Measurements from ENCODE around the gene DRC1.

DRC1 gene

DNA sequence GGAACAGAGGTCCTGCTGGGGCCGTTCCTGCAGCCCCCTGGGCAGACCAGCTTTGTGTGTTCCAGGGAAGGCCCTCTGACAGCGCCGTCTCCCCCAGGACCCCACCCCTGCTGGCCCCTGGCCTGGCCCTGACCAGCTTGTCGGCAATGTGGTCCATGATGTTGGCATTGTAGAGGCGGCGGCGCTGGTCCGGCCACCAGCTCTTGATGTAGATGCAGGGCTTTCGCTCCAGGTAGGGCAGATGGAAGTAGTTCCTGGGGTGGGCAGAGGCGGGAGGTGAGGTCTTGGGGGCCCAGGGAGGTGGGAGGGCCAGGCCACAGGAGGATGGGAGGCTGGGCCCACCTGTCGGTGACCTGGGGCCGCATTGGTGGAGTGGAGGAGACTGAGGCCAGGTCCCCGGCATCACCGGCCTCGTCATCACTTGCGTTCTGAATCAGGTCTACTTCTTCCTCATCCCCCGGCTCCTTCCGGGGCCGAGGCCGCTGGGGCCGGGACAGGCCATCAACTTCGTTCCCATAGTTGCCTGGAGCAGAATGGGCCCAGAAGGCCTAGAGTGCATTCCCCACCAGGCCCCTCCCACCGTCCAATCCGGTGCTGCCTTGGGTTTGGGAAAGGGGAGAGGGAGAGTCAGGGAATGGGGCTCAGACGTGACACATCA lies 77.5 kb downstream of the DRC1 start:
- no peak for DNase-seq

DNA sequence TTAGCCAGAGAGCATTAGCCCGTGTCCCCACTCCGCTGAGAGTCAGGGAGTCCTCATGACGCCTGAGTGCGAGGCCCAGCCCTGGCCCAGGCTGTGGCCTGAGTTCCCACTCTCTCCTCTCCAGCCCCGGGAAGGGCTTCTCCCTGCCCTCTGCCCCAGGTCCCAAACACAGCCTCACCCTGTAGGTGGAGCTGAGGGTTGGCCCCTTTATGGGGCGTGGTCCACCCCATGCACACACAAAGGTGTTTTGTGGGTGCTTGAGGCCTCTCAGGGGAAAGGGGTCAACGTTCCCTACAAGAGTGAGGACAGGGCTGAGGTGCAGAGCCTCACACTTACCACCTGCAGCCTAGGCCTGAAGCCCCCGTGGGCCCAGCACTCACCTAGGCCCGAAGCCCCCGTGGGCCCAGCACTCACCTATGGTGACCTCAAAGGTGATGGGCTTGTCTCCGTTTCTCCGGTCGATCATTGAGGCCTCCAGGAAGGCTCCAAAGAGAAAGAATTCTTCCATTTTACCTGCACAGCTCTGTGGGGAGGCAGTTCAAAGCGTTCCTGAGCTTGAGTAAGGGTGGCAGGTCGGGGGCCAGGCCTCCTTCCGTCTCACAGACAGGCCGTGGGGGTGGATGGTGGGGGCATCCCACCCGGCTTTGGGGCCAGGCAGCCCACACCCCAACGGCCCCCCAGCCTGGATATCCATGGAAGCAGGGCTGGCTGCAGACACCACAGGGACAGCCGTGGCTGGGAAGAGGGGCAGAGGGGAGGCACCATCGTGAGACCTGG lies 78.3 kb downstream of the DRC1 start:
- DNase-seq, result no peak

DNA sequence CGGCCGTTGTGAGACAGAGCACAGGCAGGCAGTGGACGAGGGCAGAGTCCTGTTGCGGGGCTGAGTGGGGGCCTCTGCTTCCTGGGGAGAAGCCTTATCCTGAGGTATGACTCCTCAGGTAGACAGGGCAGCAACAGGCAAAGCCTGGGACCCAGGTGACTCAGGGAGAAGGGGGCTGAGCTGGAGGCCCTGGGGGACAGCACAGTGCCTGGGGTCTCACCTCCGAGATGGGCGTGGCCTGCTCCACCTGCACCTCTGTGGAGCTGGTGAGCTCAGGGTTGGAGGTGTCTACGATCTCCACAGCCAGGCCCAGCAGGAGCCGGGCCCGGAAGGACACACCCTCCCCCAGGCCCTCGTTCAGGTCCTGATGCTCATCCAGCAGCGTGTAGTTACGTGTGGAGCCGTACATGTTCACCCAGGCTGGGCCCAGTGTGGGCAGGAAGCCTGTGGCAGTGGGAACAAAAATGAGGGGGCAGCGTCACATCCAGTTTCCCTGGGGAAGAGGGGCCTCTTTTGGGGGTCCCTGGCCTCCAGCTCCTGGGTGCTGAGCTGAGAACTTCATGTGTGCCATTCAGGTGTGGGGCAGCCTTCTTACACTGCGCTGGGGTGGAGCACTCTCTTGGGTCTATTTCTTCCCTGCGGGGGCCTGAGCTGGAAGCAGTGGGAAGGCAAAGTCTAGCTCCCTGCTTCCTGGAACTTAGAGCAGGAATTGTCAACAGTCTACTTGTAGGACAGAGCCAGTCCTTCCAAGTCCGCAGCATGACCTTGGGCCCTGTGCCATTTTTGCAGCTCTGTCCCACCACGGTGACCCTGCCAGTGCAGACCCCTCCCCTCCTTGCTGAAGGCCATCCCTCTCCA lies 79.1 kb downstream of the DRC1 start:
- no peak for DNase-seq

DNA sequence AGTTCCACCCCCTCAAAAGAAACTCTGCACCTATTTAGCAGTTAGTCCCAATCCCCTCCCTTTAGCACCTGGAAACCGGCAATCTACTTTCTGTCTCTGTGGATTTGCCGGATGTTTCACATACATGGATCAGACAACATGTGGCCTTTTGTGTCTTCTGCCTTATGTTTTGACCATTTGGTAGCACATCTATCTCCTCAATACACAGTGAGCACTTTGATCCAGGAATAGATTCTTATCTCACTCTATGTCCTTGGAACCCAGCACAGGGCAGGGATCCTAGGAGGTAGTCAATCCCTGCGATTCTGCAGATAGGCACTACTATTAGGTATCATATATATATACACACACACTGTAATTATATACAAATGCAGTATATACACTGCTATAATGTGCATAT lies 80.0 kb downstream of the DRC1 start:
- DNase-seq, result no peak

DNA sequence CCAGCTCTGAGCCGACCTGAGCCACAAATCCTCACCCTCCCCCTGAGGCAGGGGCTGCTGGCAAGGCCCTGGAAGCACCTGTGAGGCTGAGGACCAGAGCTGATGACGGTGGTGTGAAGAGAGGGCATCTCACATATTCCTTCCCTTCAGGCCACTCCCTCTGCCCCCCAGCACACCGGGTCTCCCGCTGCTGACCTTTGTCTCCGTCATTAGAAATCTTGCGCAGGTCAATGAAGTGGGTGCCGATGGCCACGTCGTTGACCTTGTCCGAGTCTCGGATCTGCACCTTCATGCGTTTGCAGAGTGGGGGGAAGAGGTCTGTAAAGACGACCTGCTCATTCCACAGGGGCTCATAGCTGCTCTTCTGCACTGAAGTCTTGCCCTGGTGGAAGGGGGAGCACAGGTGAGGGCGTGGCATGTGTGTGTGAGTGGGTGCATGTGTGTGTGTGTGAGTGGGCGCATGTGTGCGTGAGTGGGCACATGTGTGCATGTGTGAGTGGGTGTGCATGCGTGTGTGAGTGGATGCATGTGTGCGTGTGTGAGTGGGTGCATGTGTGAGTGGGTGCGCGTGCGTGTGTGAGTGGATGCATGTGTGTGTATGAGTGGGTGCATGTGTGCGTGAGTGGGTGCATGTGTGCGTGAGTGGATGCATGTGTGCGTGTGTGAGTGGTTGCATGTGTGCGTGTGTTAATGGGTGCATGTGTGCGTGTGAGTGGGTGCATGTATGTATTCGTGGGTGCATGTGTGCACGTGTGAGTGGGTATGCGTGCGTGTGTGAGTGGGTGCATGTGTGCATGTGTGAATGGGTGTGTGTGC lies 80.7 kb downstream of the DRC1 start:
- no peak for DNase-seq

DNA sequence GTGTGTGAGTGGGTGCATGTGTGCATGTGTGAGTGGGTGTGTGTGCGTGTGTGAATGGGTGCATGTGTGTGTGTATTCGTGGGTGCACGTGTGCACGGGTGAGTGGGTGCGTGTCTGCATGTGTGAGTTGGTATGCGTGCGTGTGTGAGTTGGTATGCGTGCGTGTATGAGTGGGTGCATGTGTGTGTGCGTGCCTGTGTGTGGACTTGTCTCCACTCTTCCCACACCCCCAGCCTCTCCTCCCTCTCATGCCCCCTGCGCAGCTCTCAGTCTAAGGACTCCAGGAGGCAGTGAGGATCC lies 81.3 kb downstream of the DRC1 start:
- no peak for DNase-seq

DNA sequence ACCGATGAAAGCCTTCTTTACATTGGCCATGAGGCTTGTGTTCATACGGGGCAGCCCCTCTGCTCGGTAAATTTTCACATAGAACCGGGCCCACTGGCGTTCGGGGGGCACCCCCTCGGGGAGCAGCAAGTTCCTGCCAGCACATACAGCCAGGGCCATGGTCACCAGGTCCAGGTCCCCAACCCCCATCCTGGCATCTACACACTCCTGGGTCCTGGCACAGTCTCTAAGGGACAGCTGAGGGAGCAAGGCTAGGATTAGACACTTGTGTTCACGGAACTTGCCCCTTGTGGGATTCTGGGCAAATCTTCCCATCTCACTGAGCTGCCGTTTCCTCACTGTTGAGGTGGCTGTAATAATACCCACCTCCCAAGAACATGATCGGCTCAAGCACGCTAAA lies 81.8 kb downstream of the DRC1 start:
- DNase-seq, result no peak

DNA sequence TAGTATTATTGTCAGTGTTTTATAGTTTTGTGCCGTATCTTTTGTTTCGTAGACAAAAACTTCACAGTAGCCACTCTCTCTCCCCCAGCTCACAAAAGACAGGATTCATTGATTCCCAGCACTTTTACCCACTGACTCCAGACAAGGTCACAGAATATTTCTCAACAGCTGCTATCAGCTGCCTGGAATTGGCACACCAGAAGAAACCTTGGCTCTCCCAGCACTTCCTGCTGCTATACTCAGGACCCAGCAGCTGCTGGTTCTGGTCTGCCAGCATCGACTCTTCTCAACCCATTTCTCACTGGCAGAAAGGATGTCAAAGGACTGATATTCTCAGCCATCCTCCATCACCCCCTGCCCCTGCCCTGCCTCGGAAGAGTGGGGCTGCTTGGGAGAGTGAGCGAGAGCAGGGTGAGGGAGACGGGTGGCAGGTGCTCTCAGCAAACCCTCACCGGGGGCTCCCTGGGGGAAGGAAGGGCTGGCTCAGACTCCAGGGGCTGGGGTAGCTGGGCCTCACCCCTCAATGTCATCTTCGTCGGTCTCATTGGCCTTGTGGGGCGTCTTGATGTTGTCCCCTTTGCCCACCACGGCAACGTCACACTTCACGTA lies 82.3 kb downstream of the DRC1 start:
- no peak for DNase-seq

DNA sequence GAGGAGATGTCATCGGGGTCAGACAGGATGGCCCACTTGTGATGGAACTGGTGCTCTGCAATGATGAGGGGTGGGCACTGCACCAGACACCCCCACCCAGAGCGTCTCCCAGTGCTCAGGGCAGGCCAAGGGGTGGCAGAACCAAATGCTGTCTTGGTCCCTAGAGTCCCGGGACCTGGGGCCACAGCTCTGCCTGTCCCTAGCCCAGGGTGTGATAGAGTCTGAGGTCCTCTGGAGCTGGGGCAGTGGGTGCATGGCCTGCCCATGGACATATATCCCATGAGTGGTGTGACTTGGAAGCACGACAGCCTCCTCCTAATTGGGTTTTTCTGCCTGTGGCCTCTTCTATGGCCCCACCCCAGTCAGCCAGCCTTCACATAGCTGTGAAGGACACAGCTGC lies 82.9 kb downstream of the DRC1 start:
- no peak for DNase-seq

DNA sequence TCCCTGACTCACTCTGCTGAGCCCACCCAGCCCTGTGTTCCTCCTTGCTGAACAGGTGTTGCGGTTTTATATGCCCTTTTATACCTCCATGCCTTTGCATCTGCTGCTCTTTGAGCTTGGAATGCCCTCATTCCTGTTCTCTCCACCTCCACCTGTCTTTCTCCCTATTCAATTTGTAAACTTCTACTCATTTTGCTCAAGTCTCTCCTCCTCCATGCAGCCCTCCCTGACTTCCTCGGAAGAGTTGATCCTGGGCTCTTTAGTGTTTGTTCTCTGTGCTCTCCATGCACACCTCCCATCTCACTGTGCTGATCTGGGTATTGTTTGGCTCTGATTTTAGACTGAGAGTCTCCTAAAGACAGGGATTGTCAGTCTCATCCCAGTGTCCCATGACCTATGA lies 83.4 kb downstream of the DRC1 start:
- DNase-seq, result no peak

DNA sequence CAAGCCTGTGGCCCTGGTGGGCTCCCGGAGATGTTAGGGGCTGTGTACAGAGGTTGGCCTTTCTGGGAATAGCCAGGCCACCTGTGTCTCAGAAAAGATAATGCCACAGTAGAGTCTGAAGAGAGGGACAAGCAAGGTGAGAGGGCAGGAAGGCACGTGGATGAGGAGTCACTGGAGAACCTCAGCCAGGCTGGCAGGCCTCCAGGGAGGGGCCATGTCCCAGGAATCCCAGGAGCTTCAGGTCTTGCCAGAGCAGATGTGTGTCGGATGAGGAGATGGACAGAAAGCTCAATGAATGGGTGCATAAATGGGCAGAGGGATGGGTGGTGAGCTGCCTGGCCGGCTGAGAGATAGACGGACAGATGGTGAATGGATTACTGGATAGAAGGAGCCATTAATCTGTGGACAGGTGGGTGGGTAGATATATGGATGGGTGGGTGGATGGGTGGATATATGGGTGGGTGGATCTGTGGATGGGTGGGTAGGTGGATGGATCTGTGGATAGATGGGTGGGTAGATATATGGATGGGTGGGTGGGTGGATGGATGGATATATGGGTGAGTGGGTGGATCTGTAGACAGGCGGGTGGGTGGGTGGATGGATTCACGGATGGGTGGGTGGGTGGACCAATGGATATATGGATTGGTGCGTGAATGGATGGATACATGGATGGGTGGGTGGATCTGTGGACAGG lies 84.2 kb downstream of the DRC1 start:
- DNase-seq, result no peak

DNA sequence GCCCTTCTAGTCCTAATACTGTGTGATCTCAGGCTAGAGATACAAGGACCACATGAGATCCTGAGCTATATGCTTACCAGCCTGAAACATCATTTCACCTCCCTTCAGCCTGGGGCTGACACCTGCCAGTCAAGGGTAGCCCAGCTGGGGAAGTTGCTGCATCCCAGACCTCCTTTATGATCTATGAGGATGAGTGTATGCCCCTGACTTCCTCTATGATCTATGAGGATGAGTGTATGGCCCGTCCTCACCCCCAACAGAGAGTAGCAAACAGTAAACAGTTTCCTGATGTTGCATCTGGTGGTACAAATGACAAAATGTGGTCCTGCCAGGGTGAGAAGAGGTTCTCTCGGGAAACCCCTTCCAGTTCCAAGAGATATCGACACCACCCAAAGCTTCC lies 85.1 kb downstream of the DRC1 start:
- DNase-seq, result no peak

DNA sequence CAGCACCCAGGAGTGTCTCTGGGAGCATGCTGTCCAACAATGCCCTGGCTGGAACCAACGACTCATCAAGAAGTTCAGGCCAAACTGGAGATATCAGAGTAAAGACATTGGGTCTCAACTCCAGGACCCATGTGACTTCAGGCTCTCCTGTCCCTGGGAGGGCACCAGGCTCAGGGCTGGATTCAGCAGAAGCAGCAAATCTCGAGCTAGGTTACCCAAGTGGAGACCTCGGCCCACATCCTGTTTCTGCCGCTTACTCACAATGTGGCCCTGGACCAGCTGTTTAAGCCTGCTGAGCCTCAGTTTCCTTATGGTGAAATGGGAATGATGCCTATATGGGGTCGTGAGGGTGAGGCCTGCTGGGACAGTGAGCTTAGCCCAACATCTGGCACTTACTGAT lies 85.5 kb downstream of the DRC1 start:
- no peak for DNase-seq

DNA sequence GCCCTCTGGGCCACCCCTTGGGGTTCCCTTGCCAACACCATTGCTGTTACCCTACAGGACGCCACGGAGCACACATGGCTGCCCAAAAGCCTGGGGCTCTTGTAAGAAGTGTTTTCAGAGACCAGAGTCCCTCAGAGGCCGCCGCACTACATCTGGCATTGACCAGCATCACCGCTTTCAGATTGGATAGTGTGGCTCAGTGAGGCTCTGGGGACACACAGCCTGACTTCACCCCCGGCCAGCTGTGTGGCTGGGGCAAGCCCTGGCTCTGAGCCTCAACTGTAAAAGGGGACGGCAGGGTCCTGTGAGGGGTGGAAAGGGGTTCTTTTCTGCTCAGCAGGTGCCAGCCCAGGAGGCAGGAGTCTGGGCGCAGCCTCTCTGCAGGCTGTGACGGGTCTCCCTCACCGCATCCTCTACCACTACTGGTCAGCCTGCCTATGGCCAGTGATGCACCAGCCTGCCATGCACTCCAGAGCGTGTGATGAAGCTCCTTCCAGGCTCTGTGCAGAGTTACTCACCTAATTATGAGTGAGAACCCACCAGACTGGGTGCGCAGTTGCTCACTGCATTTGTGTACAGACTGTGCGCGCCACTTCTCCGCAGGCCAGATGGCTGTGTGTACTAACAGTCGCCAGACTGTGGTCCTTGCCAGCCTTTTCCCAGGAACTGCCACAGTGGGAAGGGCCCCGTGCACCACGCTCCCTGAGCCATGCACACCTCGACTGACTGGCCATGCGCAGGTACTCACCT lies 86.9 kb downstream of the DRC1 start:
- DNase-seq, result no peak

DNA sequence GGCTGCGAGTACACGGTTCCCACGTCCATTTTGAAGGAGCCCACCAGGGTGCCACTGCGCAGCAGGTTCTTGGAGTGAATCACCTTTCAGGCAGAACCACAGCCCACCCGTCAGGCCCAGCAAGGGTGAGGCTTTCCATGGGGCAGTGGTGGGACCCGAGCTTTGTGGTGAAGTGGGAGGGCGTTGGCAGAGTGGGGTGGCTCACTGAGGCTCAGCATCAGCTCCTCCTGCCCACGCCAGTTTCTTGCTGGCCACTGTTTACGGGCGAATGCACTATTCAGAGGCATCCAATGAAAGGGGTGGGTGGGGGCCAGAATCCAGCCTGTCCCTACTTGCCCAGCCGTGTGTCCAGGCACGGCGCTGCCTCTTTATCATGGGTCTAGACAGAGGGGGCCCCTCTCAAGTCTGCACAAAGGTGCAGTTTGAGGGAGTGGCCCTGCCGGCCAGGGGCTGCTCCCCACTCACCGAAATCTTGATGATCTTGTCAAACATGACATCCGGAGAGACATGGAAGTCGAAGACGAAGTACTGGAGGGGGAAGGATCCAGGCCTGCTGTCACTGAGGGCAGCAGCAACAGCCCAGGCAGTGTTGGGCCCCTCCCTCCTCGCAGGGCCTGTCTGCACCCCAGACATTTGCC lies 87.6 kb downstream of the DRC1 start:
- DNase-seq, result no peak

DNA sequence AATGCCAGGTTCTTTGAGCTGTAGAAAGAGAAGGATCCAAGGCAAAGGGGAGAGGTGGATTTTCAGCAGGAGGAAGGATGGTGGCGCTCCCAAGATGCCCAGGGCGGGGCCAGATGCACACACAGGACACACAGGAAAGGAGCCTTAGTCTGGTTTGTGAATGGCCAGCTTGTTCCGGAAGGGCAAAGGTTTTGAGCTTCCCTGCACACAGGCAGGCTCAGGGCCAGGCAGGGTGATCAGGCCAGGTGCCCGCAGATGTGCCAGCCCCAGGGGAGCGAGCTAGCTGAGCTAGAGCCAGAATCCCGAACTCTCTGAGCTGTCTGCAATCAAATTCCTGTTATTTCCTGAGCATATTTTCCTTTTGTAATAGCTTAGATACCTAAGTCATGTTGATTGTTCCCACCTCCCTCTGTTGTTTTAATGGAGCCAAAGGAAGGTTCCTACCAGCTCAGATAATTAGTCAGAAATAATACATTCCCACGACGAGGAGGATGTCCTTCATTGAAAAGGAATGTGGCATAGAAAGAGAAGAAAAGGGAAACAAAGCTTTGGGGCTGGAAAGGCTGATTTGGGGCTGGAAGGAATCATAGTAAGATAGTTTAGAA lies 89.9 kb downstream of the DRC1 start:
- no peak for DNase-seq

DNA sequence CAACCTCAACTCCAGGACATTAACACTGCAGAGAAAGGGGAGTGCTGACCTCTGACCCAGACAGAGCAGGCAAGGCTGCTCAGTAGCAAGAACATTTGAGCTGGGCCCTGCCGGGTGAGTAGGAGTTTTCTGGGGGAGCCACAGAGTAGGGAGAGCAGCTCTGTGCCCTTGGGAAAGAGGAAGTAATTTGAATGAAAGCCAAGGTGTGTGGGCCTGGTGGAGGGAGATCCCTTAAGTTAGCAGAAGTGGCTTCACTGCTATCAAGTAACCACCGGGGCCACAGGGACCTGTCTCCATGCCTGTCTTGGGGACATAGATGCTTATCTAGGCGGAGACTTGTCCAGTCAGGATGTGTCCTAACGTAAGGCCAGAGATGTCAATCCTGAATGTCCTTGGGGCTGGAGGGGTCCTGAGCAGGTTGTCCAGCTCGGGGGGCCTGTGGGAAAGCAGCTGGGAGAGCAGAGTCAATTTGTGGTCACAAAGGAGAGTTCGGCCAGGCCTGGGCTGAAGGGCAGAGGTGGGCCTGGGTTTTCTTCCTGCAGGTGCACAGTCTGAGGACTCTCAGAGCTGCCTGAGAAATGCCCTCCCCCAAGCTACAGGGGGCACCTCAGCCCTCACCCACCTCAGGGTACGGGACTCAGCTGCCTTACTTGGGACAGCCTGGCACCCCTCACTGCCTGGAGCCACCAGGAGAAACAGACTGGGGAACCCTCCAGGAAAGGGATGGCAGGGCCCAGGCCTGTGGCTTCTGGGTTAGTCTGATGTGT lies 91.2 kb downstream of the DRC1 start:
- peak; percentile 47 for DNase-seq

DNA sequence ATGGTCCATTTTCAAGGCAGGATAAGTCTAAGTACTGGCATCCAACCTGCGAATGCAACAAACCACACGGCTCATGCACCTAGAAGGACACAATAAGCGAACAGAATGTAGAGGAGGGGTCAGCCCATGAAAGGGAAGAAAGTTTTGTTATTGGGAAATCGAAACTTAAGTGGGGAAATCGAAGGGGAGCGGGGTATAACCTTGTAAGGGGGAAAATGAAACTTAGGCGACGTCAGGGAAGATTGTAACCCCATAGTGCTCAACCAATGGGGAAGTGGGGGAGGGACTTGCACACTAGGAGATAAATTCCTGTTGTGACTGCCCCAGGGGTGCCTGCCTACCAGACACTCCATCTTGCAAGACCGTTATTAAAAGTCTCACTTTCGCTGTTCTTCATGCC lies 91.8 kb downstream of the DRC1 start:
- peak; percentile 97 for DNase-seq

DNA sequence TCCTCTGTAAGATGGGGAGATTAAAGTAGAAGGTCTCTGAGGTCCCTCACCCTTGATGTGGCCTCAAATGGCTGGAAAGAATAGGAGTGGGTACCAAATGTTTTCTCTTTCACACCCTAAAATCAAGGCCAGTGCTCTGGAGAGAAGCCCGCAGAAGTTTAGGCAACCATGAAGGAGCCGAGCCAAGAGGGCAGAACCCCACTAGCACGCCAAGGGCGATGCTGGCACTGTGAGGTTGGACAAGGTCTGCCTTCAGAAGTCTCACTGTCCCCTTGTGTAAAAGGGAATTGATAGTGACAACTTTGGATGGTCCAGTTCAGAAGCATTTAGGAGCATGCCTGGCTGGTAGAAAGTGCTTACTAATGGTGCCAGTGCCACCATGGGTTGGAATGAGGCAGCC lies 92.5 kb downstream of the DRC1 start:
- no peak for DNase-seq

DNA sequence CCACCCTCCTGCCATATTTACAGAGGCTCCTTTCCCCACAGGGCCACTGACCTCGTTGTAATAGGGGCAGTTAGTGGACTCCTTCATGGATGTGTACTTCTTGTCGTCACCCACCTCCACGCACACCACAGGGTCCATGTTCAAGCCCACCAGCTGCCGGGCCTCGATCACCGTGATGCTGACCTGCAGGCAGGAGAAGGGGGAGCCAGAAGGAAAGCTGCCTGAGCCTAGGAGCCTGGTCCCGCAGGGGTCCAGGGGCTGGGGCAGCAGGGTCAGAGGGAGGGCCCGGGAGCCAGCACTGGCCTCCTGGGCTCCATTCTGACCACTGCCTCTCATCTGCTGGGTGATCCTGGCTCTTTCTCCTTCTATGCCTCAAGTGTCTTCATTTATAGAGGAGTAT lies 93.2 kb downstream of the DRC1 start:
- DNase-seq, result no peak
